HG03103 (cell line): ENCODE data around the gene STAG3.

Source experiments
- ATAC-seq: cut with Tn5 transposase; IDR thresholded peaks from one replicate; pipeline ENCODE4 v1.9.1; 2021; ENCODE audit warnings: low read depth; ENCODE audit not compliant: unreplicated experiment

Gene STAG3

DNA sequence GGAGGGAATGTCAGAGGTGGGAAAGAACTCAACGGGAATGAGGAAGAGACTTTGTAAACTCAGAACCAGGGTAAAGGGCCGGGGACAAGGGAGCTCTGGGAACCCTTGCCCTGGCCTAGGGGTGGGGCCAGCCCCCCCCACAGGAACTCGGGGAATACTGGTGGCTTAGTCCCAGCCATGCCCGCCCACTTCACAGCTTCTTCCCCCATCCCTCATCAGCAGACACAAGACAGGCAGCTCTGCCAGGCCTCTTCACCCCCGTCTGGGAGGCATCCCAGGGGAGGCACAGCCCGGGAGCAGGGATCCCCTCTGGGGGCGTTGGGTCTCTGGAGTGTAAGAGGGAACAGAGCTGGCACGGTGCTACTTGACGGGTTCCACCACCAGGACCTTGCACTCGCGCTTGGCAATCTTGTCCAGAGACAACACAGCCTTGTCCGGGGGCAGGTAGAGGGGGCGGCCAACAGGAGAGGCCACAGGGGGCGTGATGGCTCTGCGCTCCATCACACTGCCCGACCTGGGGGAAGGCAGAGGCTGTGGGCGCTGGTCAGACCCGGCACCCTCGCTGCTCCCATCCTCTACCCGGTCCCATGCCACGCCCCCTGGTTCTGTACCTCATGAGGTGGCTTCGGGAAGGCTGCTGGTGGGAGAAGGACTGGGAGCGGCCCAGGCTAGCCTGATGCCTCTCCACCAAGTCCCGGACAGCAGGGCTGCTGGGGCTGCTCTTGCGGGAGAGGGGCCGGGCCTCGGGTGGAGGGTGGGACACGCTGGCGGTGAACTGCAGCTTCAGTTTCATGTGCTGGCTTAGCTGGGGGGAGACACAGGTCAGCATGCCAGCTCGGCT lies 22.8 kb upstream of the STAG3 start:
- no peak for ATAC-seq

DNA sequence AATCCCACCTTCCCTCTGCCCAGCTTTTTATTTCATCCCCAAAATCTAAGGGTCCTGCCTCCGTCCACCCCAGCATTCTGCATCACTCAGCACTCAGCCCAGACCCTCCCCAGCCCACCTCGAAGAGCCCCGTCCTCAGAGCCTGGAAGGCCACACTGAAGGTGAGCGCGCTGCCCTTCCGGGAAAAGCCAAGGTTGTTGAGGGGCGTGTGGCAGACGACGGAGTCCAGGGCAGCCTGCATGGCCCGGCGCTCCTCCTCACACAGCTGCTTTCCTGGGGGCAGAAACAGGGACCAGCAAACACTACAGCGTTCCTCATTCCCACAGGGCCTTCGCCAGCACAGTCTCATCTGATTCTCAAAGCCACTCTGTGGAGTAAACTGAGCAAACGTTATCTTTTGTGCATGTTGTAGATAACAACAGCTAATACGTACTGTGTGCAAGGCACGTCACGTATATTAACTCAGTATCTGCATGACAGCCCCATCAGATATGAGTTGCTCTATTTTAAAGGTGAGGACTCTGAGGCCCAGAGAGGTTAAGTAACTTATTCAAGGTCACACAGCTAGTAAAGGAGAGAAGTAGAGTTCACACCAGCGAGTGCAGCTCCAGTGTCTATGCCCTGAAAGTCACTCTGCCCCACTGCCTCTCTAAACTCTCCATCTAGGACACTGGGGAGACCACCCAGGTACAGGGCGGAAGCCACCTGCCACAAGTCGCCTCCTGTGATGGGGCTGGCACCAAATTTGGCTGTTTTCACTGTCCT lies 22.0 kb upstream of the STAG3 start:
- ATAC-seq: no peak

DNA sequence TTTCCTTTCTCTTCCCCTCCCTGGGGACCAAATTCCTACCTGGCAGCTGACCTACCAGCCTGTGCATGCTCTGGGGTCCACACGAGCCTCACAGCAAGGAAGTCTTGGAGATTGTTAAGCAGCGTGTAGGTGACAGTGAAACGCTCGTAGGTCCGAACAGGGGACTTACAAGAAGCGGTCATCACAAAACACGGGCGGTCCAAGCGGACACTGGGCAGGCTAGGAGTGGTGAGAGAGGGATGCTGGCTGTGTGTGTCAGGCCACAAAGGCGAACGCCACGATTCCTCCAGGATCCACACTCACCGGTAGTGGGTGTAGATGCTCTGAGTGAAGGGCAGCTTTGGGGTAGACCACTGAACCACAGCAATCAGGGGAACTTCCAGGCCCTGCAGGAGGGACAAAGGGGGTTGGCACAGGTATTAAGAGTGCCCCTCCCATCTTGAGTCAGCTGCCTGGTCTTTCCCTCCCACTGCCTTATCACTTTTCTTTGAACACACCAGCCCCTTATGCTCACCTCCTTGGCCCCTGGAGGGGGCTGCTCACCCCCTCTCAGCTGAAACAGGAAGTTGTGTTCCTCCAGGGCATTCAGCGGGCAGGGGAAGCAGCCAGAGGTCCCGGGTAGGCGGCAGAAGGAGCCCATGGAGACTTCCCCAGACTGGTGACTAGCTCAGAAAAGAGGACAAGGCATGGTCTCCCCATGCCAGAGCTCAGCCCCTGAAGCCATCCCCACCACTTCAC lies 21.2 kb upstream of the STAG3 start:
- no peak for ATAC-seq

DNA sequence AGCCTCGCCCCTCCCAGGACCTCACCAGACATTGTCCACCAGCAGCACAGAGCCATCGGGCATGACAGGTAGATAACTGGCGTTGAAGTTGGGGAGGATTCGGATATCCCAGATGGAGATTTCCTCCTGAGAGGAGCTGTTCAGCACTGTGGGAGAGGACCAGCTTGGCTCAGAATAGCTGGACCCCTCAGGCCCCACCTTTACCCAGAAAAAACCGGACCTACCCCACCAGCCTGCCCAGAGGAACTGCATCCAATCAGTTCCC lies 20.7 kb upstream of the STAG3 start:
- ATAC-seq: no peak

DNA sequence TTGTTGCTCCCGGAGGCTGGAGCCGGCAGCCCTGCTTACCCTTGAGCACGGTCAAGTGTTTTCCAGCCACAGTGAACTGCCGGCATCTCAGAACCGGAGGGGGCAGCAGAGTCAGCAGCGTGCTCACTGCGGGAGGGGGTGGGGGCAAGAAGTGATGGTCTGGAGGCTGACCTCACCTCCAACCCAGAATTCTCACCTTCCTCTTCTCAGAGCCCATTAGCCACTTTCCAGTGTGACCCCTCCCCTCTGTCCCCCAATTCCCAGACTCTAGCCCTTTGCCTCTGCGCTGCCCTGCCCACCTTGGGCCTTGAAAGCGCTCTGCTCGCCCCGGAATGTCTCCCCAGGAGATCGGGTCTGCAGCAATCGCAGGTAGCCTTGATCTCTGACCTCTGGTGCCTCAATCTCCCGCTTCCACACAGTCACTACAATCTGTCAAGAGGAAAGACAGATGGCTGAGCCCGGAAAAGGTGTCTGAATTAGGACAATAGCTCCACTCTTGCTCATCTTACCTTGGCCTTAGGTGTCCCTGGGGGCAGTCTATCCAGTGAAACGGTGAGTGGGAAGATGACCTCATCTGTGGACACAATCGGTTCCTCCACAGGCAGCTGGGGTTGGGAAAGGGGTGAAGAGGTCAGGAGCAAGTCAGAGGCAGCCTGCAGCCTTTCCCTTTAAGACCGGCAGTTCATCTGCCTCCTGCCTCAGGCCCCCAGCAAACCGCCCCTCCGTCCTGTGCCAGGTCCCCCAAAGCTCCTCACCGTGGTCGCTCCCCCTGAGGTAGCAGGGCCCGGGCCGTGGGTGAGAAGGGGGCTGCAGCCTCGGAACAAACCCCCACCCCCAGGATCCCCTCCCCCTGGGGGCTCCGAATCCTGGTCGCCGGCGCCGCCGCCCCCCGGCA lies 20.1 kb upstream of the STAG3 start:
- ATAC-seq: no peak

DNA sequence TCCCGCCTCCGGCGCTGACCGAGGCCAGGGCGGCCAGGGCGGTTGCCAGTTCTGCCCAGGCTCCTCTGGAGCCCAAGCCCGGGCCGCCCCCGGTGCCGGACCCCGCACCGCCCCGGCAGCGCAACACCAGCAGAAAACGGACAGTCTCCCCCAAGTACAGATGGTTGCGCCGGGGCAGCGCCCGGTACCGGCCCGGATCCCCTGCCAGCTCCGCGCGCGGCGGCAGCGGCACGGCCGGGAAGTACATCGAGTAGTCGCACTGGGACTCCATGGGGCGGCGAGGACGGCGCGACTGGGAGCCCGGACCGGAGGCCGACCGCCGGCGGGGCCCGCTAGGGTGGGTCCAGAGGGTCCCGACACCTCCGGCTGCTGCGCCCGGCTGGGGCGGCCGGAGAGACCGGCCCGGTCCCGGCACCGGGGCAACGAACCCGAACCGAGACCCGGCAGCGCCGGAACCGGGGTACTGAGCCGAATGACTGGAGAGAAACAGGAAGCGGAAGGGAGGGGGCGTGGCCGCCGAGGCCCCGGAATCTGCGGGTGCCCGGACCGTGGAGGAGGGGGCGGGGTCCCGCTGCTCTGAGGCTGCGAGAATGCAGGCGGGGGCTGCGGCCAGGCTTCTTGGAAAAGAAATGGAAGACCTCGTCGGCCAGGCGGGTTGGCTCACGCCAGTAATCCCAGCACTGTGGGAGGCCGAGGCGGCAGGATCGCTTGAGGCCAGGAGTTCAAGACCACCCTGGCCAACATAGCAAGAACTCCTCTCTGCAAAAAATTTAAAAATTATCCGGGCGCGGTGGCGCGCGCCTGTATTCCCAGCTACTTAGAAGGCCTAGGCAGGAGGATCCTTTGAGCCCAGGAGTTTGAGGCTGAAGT lies 19.3 kb upstream of the STAG3 start, which contains the start of gene TRAPPC14:
Gene TRAPPC14, minus strand, starts transcription at position 495 of the 870 bp plus-strand sequence. Its CDS starts 224 bp downstream, at position 271.
- peak; percentile 66 for ATAC-seq

GRCh38 chr7:100159099-100159623 lies 18.6 kb upstream of the STAG3 start:
- no peak for ATAC-seq

GRCh38 chr7:100160067-100160466 lies 17.7 kb upstream of the STAG3 start:
- no peak for ATAC-seq

DNA sequence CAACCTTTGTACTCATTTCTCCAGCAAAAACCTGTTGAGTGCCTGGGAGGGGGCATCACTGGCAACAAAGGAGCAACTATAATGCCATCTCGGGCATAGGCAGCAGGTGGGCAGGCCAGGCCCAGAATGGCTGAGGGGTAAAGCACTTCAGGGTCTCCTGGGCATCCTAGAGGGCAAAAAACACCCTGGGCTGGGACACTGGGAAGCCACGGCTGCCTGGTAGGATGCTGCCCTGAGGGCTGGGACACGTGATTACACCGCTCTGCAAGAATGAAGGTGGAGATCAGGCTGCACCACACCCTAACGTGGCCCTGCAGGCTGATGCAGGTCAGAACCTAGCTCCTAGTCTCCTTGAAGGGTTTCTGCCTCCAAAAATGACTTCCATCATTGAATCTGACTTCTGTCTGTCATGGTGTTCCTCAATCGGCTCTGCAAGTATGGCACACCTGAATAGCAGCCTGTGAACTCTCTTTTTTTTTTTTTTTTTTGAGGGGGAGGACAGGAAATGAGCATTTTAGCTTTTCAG lies 14.6 kb upstream of the STAG3 start:
- ATAC-seq: no peak

DNA sequence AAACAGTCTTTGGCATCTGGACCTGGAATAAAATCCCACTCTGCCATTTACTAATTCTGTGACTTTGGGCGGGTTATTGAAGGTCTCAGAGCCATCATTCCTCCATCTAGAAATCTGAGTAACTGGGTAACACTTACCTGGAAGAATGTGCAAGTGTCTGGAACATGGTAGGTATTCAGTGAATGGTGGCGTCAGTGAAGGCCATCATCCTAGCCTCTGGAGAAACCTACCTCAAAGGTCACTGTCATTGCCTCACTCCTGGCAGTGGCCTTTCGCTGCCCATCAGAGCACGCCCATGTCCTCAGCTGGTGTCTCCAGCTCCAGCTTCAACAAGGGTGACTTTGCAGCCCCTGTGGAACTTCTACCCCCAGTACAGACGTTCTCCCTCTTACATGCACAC lies 13.8 kb upstream of the STAG3 start:
- no peak for ATAC-seq

- ATAC-seq: no peak
Measured at GRCh38 chr7:100166317-100166940, 11.3 kb upstream of the STAG3 start.

- ATAC-seq: no peak
Measured at GRCh38 chr7:100166970-100167911, 10.5 kb upstream of the STAG3 start.

DNA sequence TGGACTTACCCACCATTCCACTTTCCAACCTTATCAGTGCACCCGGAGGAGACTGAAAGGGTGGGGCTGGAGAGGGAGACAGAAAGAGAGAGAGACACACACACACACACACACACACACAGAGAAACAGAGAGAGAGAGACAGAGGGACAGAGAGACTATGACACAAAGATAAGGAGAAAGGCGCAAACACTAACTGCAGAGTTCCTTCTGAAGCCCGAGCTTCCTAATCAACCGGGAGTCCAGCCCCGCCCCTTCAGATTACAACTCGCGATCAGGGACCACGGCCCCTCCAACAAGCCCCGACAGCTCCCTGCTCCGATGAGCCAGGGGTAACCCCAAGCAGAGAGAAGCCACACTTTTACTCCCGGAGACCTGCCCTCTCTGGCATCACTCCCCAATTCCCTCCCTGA lies 9.8 kb upstream of the STAG3 start:
- ATAC-seq: no peak

GRCh38 chr7:100169147-100169850 lies 8.4 kb upstream of the STAG3 start:
- no peak for ATAC-seq

- ATAC-seq: no peak
Measured at GRCh38 chr7:100170101-100170897, 7.4 kb upstream of the STAG3 start.

DNA sequence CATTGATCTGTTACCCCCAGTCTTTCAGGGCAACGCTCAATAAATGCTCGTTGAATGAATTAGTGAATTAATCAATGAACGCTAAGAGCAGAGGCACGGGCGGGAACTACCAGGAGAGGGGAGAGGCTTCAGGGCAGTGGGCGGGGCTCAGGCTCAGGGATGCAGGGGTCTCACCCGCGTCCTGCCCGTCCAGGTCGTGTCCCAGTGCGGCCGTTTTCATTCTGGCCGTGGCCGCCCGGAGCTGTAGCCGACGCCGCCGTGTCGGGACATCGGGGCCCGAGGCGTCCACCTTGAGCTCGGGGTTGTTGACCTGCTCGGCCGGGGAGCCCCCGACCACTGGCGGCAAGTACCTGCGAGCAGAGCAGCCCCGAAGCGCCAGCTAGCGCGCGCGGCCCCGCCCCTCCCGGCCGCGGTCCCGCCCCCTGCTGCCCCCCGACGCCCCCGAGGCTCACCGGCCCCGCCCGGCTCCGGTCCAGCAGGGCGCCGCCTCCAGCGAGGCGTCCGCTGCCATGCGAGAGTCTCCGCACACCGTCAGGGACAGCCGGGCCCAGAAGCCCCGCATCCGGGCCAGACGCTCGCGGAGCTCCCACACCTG lies 6.5 kb upstream of the STAG3 start:
- no peak for ATAC-seq
